H1 (cell line): ENCODE measurements around the gene EMX2. TPM values are rescaled to one million over a fixed set of nuclear protein-coding genes. Genes with fewer than 3 reads are reported as not detected.

Experiments used
- ATF2 ChIP-seq: IDR thresholded peaks from 2 replicates; pipeline ENCODE4 v1.6.1; 2012; ENCODE audit warnings: low read length, inconsistent platforms
- CBX8 ChIP-seq: fragments of 300-800, 300-1000 bp; sonication (generic); IDR thresholded peaks from 2 replicates; pipeline ENCODE4 v1.7.1; 2016; ENCODE audit warnings: low read depth, low read length, borderline replicate concordance
- EP300 ChIP-seq, 2 experiments: IDR thresholded peaks; 1 replicate in 1 of 2; 2 replicates in 1 of 2; pipeline ENCODE4 v1.6.1; 2011 to 2012; ENCODE audit warnings: low read depth in 2 of 2, low read length in 2 of 2, mild to moderate bottlenecking in 2 of 2, borderline replicate concordance in 1 of 2, inconsistent platforms in 1 of 2, moderate library complexity in 1 of 2
- KDM4A ChIP-seq: IDR thresholded peaks from one replicate; pipeline ENCODE4 v1.7.1; 2012; ENCODE audit warnings: low read depth, mild to moderate bottlenecking, moderate library complexity, low read length, inconsistent platforms; ENCODE audit not compliant: severe bottlenecking
- NRF1 ChIP-seq: IDR thresholded peaks from 2 replicates; pipeline ENCODE4 v1.6.1; 2011; ENCODE audit warnings: mild to moderate bottlenecking, low read depth, low read length, improper control_type of control experiment
- POLR2AphosphoS5 ChIP-seq: IDR thresholded peaks from 2 replicates; pipeline ENCODE4 v1.6.1; 2011; ENCODE audit warnings: low read depth, low read length
- polyA plus RNA-seq, 7 experiments: library from polyadenylated mRNA; depleted of rRNA in 3 of 7; stranded (reverse) in 5 of 7; unstranded in 2 of 7; fragments of >200 nt in 5 of 7; fragments of 200-250 nt in 2 of 7; gene quantifications; 1 replicate in 5 of 7; 2 replicates in 1 of 7; 4 replicates in 1 of 7; pipeline versions ENCODE4 v1.2.1 to v1.2.3, GENCODE V29; 2011 to 2013; ENCODE audit warnings: missing spikeins in 2 of 7, mixed read lengths in 2 of 7
- total RNA-seq: library from RNA; stranded (reverse); fragmentation: NEBNext Ultra II Directional; extraction: Animal tissue kit (Norgen Biotek cat#: 25700); gene quantifications from 2 replicates; pipeline ENCODE4 v1.2.1, GENCODE V29; 2021

The EMX2 gene
- total and polyA plus RNA-seq, 2 of the 8 experiments (the other 6 are each of a cell fraction or from before 2014, with no cell fraction given), result not detected

- TF ChIP-seq ATF2 (no peak), NRF1 (no peak), KDM4A (no peak), CBX8 (no peak), POLR2AphosphoS5 (no peak), EP300 (IDR thresholded peaks at IDR 0.05; ENCODE audit: borderline replicate concordance in 1 of 2, low read depth in 2 of 2, low read length in 2 of 2) (no peak)
These were observed 23.3 kb upstream of the EMX2 start (continued) for GRCh38 chr10:117519286-117519685.
